IPS-15b (cell line): Measurements from ENCODE around the gene SSMEM1.
"Not testable (repeated sequence)": the region's sequence is repeated elsewhere in the genome, so short reads cannot be mapped to it uniquely, and the experiment has no call there.

Experiments used
- H3K27me3 ChIP-seq: one replicate; pipeline ENCODE4 v1.6.1; 2013; ENCODE audit warnings: low read length; ENCODE audit not compliant: control insufficient read depth, insufficient read depth
- H3K36me3 ChIP-seq: one replicate; pipeline ENCODE4 v1.6.1; 2013; ENCODE audit warnings: low read length; ENCODE audit not compliant: control insufficient read depth, insufficient read depth
- H3K4me1 ChIP-seq: one replicate; pipeline ENCODE4 v1.6.1; 2013; ENCODE audit warnings: mild to moderate bottlenecking, low read length; ENCODE audit not compliant: control insufficient read depth, insufficient read depth
- H3K4me3 ChIP-seq: one replicate; pipeline ENCODE4 v1.5.1; 2013; ENCODE audit warnings: low read depth, low read length
- H3K9ac ChIP-seq: one replicate; pipeline ENCODE4 v1.6.1; 2013; ENCODE audit warnings: low read depth, mild to moderate bottlenecking, low read length
- H3K9me3 ChIP-seq: one replicate; pipeline ENCODE4 v1.6.1; 2013; ENCODE audit warnings: mild to moderate bottlenecking, low read length; ENCODE audit not compliant: control insufficient read depth, insufficient read depth

SSMEM1 gene

GRCh38 chr7:130216750-130217149, 9.1 kb downstream of the SSMEM1 start:
- no peaks in the 10 kb centered on the region for H3K4me1 ChIP-seq
- no peak overlapping the region for H3K9ac ChIP-seq
- no peaks in the 10 kb centered on the region for H3K27me3 ChIP-seq
- H3K36me3 ChIP-seq, result no peaks in the 10 kb centered on the region
- no peaks in the 10 kb centered on the region for H3K9me3 ChIP-seq
- no peak overlapping the region for H3K4me3 ChIP-seq

- H3K9ac ChIP-seq, result no peak overlapping the region
- no peaks in the 10 kb centered on the region for H3K27me3 ChIP-seq
- H3K9me3 ChIP-seq, result no peaks in the 10 kb centered on the region
- H3K4me3 ChIP-seq, result no peak overlapping the region
- no peaks in the 10 kb centered on the region for H3K36me3 ChIP-seq
- H3K4me1 ChIP-seq, result no peaks in the 10 kb centered on the region
Observed at GRCh38 chr7:130218806-130219620, 11.4 kb downstream of the SSMEM1 start.

- no peaks in the 10 kb centered on the region for H3K9me3 ChIP-seq
- no peak overlapping the region for H3K4me3 ChIP-seq
- no peaks in the 10 kb centered on the region for H3K36me3 ChIP-seq
- no peaks in the 10 kb centered on the region for H3K4me1 ChIP-seq
- H3K27me3 ChIP-seq, result no peaks in the 10 kb centered on the region
- H3K9ac ChIP-seq, result no peak overlapping the region
Observed at GRCh38 chr7:130219871-130220270, 12.2 kb downstream of the SSMEM1 start.

- Histone ChIP-seq H3K36me3 (no peaks in the 10 kb centered on the region), H3K4me1 (no peaks in the 10 kb centered on the region), H3K9ac (no peak overlapping the region)
Observed at GRCh38 chr7:130221746-130222145, 14.1 kb downstream of the SSMEM1 start.

GRCh38 chr7:130223646-130224045, 16.0 kb downstream of the SSMEM1 start:
- no peak overlapping the region for H3K9ac ChIP-seq

More at GRCh38 chr7:130221746-130222145, 14.1 kb downstream of the SSMEM1 start:
- Histone ChIP-seq H3K4me3 (no peak overlapping the region), H3K27me3 (no peaks in the 10 kb centered on the region), H3K9me3 (no peaks in the 10 kb centered on the region)

GRCh38 chr7:130224210-130224609, 16.6 kb downstream of the SSMEM1 start:
- H3K4me1 ChIP-seq, result peaks cover 6% of the 10 kb centered on the region
- H3K36me3 ChIP-seq, result no peaks in the 10 kb centered on the region
- H3K9ac ChIP-seq, result no peak overlapping the region
- H3K9me3 ChIP-seq, result no peaks in the 10 kb centered on the region
- H3K27me3 ChIP-seq, result no peaks in the 10 kb centered on the region
- H3K4me3 ChIP-seq, result no peak overlapping the region

More at GRCh38 chr7:130223646-130224045, 16.0 kb downstream of the SSMEM1 start:
- Histone ChIP-seq H3K27me3 (no peaks in the 10 kb centered on the region), H3K4me3 (no peak overlapping the region), H3K4me1 (peaks cover 6% of the 10 kb centered on the region), H3K9me3 (no peaks in the 10 kb centered on the region), H3K36me3 (no peaks in the 10 kb centered on the region)

GRCh38 chr7:130224923-130225322, 17.3 kb downstream of the SSMEM1 start:
- H3K27me3 ChIP-seq, H3K9me3 ChIP-seq, H3K4me1 ChIP-seq, H3K36me3 ChIP-seq, H3K9ac ChIP-seq, H3K4me3 ChIP-seq: not testable (repeated sequence)

GRCh38 chr7:130226333-130226732, 18.7 kb downstream of the SSMEM1 start:
- H3K9me3 ChIP-seq, result no peaks in the 10 kb centered on the region
- peaks cover 6% of the 10 kb centered on the region for H3K4me1 ChIP-seq
- no peak overlapping the region for H3K9ac ChIP-seq
- no peaks in the 10 kb centered on the region for H3K27me3 ChIP-seq
- no peak overlapping the region for H3K4me3 ChIP-seq
- no peaks in the 10 kb centered on the region for H3K36me3 ChIP-seq

GRCh38 chr7:130227883-130228575, 20.4 kb downstream of the SSMEM1 start:
- H3K4me3 ChIP-seq, result no peak overlapping the region
- no peak overlapping the region for H3K9ac ChIP-seq
- H3K27me3 ChIP-seq, result no peaks in the 10 kb centered on the region
- H3K36me3 ChIP-seq, result no peaks in the 10 kb centered on the region
- no peaks in the 10 kb centered on the region for H3K9me3 ChIP-seq
- peaks cover 6% of the 10 kb centered on the region for H3K4me1 ChIP-seq

GRCh38 chr7:130228840-130229502, 21.3 kb downstream of the SSMEM1 start:
- no peaks in the 10 kb centered on the region for H3K27me3 ChIP-seq
- no peak overlapping the region for H3K4me3 ChIP-seq
- no peaks in the 10 kb centered on the region for H3K36me3 ChIP-seq
- no peaks in the 10 kb centered on the region for H3K9me3 ChIP-seq
- H3K9ac ChIP-seq, result no peak overlapping the region
- peaks cover 6% of the 10 kb centered on the region for H3K4me1 ChIP-seq

GRCh38 chr7:130229981-130230380, 22.3 kb downstream of the SSMEM1 start:
- H3K4me3 ChIP-seq, H3K9me3 ChIP-seq, H3K36me3 ChIP-seq, H3K9ac ChIP-seq, H3K27me3 ChIP-seq, H3K4me1 ChIP-seq: not testable (repeated sequence)
